Astrocyte of the cerebellum (primary cell): ENCODE data around the gene LIN7A.

Experiments used
- DNase-seq: peaks from one replicate; pipeline ENCODE4 v3.0.0-alpha.2; 2011; ENCODE audit warnings: low read depth
- H3K4me3 ChIP-seq: 2 replicates; pipeline ENCODE4 v1.5.1; 2011; ENCODE audit warnings: mild to moderate bottlenecking, low read depth, low read length, moderate library complexity
- in situ Hi-C: cut with HindIII; loops from 2 replicates; pipeline ENCODE4 v1.10.0; 2017; ENCODE audit warnings: low sequenced_read_pairs
- TF ChIP-seq, protein P1 (sequence below): IDR thresholded peaks from 2 replicates; pipeline ENCODE4 v1.5.1; 2012; ENCODE audit warnings: low read length, low read depth, moderate library complexity, mild to moderate bottlenecking; ENCODE audit errors: missing control alignments

Gene LIN7A

DNA sequence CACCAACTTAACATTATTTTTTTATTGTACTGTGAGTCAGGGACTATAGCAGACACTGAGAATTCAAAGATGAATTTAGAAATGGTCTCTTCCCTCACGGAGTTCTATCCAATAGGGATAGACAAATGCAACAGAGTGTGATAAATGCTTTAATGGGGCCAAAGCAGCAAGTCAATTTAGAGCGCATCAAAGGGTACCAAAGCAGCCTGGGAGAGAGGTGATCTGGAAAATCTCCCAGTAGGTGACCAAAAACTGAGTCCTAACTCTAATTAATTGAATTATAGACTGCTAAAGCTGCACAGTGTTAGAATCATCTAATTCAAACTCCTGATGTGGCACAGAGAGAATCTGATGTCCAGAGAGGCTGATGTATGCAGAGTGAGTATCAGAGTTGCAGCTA, 2.6 kb downstream of the LIN7A start:
- DNase-seq = no peak
- H3K4me3 ChIP-seq = no peak overlapping the region
- TF ChIP-seq, protein P1, sequence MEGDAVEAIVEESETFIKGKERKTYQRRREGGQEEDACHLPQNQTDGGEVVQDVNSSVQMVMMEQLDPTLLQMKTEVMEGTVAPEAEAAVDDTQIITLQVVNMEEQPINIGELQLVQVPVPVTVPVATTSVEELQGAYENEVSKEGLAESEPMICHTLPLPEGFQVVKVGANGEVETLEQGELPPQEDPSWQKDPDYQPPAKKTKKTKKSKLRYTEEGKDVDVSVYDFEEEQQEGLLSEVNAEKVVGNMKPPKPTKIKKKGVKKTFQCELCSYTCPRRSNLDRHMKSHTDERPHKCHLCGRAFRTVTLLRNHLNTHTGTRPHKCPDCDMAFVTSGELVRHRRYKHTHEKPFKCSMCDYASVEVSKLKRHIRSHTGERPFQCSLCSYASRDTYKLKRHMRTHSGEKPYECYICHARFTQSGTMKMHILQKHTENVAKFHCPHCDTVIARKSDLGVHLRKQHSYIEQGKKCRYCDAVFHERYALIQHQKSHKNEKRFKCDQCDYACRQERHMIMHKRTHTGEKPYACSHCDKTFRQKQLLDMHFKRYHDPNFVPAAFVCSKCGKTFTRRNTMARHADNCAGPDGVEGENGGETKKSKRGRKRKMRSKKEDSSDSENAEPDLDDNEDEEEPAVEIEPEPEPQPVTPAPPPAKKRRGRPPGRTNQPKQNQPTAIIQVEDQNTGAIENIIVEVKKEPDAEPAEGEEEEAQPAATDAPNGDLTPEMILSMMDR = no peak
- in situ Hi-C loops = no loop called here

DNA sequence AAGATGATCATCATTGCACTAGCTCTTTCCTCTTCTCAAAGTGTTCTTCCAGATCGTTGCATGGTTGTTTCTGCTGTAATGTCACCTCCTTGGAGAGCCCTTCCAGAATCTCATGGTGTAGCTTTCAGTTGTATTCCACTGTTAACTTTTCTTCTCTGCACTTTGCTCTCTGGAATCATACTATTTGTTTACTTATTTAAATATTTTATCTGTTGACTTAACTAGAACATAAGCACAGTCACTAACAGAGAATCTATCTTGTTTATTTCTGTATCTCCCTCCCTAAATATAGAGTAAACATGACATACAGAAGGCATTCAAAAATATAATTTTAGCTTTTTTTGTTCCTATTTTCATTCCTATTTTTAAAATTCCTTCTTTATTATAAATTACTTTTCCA, 11.8 kb downstream of the LIN7A start:
- TF ChIP-seq, protein P1 = no peak
- DNase-seq = no peak
- no peak overlapping the region for H3K4me3 ChIP-seq
- in situ Hi-C loops = no loop called here

DNA sequence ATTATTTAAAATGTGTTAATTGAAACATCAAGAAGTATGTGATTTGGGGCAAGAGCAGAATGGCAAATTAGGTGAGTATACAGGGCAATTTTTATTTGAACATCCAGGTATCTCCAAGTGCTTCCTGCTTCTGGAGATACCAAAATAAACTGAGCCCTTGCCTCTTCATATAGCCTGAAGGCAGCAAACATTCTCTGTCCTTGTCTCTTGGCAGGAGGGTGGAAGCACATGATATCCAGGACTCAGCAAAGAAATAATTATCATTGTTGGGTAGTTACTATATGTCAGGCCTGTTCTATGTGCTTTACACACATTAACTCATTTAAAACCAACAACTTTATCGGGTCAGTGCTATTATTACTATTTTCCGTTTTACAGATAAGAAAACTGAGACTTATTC, 12.5 kb downstream of the LIN7A start:
- H3K4me3 ChIP-seq = no peak overlapping the region
- in situ Hi-C loops = no loop called here
- TF ChIP-seq, protein P1 = no peak
- no peak for DNase-seq

DNA sequence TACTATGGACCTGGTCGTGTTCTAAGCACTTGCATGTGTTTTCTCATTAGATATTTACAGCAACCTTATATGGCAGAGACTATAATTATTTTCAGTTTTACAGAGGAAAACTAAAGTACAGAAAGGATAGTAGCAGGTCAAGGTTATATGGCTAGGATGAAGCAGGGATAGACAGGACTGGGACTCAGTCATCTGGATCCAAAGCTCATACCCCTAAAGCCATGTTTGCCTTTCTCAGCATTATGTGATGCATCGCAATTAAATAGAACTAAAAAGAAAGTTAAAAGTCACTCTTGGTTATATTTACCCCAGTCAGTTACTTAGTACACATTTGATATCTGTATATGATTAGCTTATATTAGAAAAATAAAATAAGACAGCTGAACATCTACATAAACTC, 13.3 kb downstream of the LIN7A start:
- DNase-seq = no peak
- TF ChIP-seq, protein P1 = no peak
- in situ Hi-C loops = no loop called here
- H3K4me3 ChIP-seq = no peak overlapping the region

DNA sequence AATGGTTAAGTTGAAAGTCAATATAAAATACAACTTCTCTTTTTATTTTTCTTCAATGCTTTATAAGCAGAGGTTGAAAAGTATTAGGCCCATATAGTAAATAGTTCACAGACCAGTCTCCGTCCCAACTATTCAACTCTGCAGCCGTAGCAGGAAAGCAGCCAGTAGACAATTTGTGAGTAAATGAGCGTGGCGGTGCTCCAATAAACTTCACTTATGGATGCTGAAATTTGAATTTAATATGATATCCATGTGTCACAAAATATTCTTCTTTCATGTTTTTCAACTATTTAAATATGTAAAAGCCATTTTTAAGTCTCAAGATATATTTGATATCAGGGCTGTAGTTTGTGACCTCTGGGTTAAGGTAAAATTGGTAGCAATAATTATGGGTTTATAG, 17.7 kb downstream of the LIN7A start:
- TF ChIP-seq, protein P1 = no peak
- H3K4me3 ChIP-seq = no peak overlapping the region
- in situ Hi-C loops = no loop called here
- DNase-seq = no peak

DNA sequence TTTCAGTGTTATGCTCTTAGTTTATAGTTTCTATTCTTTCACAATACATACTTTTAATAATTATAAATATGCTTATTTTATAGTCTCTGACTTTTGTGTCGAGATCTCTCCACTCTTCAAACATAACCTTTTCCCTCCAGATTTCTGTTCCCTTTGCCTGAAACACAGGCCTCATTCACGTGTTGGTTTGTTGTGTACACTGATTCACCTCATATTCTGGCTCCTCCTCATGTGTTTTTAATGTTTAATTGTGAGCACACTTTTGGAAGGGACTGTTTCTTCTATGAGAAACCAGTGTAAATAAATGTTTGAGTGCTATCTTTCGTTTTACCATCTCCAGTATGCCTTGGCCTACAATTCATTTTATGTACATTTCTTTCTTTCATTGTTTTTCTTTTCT, 20.1 kb downstream of the LIN7A start:
- in situ Hi-C loops = no loop called here
- DNase-seq = no peak
- no peak overlapping the region for H3K4me3 ChIP-seq
- TF ChIP-seq, protein P1 = no peak
